GM23338 (cell line): ENCODE data around the gene HMCN2. TPM values are rescaled to one million over a fixed set of nuclear protein-coding genes. Genes with fewer than 3 reads are reported as not detected.

Source experiments
- ETS1 ChIP-seq: IDR thresholded peaks from 2 replicates; pipeline ENCODE4 v1.6.1; 2016; ENCODE audit warnings: antibody characterized with exemption
- NANOG ChIP-seq: IDR thresholded peaks from 2 replicates; pipeline ENCODE4 v1.6.1; 2016; ENCODE audit warnings: antibody characterized with exemption, borderline replicate concordance
- POLR2AphosphoS5 ChIP-seq: IDR thresholded peaks from 2 replicates; pipeline ENCODE4 v1.6.1; 2016; ENCODE audit warnings: antibody characterized with exemption, low read depth
- REST ChIP-seq: IDR thresholded peaks from one replicate; pipeline ENCODE4 v1.6.1; 2018; ENCODE audit warnings: antibody characterized with exemption; ENCODE audit not compliant: unreplicated experiment
- ZNF114 ChIP-seq: fragments of 250-450 bp; sonication (Bioruptor Pico); IDR thresholded peaks from 2 replicates; pipeline ENCODE4 v1.5.0; 2020; ENCODE audit warnings: mild to moderate bottlenecking, moderate library complexity
- ZNF462 ChIP-seq: fragments of 250-450 bp; sonication (Bioruptor Pico); IDR thresholded peaks from 2 replicates; pipeline ENCODE4 v1.5.0; 2020; ENCODE audit warnings: mild to moderate bottlenecking, moderate library complexity
- polyA plus RNA-seq: library from polyadenylated mRNA; unstranded; fragments of >200 nt; fragmentation: Nextera tagmentation; extraction: Ambion mirVana; gene quantifications from 2 replicates; pipeline ENCODE4 v1.2.1, GENCODE V29; 2016
- total RNA-seq: library from RNA; depleted of rRNA; stranded (reverse); fragments of >200 nt; shearing (Covaris generic); gene quantifications from 2 replicates; pipeline ENCODE4 v1.2.3, GENCODE V29; 2014

HMCN2 gene
- total and polyA plus RNA-seq, 2 experiments from 2014 or later, result 1.3 to 4.7 TPM

GRCh38 chr9:130310456-130310855 lies 44.9 kb downstream of the HMCN2 start (continued):
- TF ChIP-seq ZNF462 (CRISPR knock-in tag) (no peak), ETS1 (no peak), ZNF114 (CRISPR knock-in tag) (no peak), REST (no peak), POLR2AphosphoS5 (no peak), NANOG (no peak)
